ENCODE data around the gene FRMD4A. TPM values are rescaled to one million over a fixed set of nuclear protein-coding genes. Genes with fewer than 3 reads are reported as not detected.

The FRMD4A gene
- total and polyA plus RNA-seq, 8 donors = 6.9 to 25.3 (median 11.3) TPM

DNA sequence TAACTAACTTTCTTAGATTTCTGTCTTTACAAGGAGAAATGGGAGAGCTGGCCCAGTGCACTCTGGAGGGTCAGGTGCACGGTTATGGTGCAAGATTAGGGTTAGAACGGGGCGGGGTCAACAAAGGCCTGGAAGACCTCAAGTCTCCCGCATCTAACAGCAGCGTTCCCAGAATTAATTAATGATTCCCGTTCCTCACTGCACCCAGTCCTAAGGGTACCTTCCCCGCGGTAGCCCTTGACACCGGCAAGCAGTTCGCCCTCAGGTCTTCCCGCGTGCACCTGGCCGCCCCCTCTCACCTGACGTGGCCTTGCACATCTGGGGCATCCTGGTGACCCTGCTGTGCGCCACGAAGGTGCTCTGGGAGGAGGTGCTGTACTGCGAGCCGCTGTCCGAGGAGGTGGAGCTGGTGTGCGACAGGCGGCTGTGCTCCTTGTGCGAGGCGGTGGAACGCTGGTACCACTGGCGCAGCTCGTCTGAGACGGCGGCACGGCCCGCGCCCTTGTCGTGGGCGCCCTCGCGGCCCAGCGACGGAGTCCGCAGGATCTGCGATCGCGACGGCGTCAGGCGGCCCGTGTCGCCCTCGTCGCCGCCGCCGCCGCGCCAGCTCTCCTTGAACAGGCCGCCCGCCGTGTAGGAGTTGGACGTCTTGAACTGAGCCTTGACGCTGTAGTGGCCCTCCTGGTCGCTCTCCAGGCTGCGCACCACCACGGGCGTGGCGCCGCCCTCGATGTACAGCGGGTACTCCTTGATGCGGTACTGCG, 674.2 kb downstream of the FRMD4A start:
- DNase-seq = no peak
- H3K4me1 ChIP-seq = peaks cover 5 to 23% (median 12%) of the 10 kb centered on the region in 4 donors
- H3K27ac ChIP-seq = no peak overlapping the region
- intact Hi-C loops (cut with DNase I; ENCODE audit: low total_unique reads) = no loop called here
- TF ChIP-seq POLR2A (IDR thresholded peaks at IDR 0.05) (no peak), CTCF (IDR thresholded peaks at IDR 0.05) (no peak), EP300 (IDR thresholded peaks at IDR 0.05) (no peak), POLR2AphosphoS5 (IDR thresholded peaks at IDR 0.05) (no peak)
- H3K27me3 ChIP-seq = no peaks in the 10 kb centered on the region
- 90 to 94% (median 92%) methylated on average over 30 to 68 of the region's 68 CpGs for WGBS, 5 donors
- H3K9me3 ChIP-seq = no peaks in the 10 kb centered on the region
- no peak overlapping the region for H3K4me3 ChIP-seq
- peaks cover 21 to 85% (median 79%) of the 10 kb centered on the region in 4 donors for H3K36me3 ChIP-seq

GRCh38 chr10:13654846-13655245, 675.9 kb downstream of the FRMD4A start:
- TF ChIP-seq CTCF (IDR thresholded peaks at IDR 0.05) (no peak), POLR2A (IDR thresholded peaks at IDR 0.05) (no peak), EP300 (IDR thresholded peaks at IDR 0.05) (no peak), POLR2AphosphoS5 (IDR thresholded peaks at IDR 0.05) (no peak)
- no peaks in the 10 kb centered on the region for H3K9me3 ChIP-seq
- H3K36me3 ChIP-seq = peaks cover 33 to 96% (median 90%) of the 10 kb centered on the region in 4 donors
- H3K4me3 ChIP-seq = no peak overlapping the region
- no peak overlapping the region for H3K27ac ChIP-seq
- H3K4me1 ChIP-seq = peaks cover 5 to 13% (median 9%) of the 10 kb centered on the region in 4 donors
- 90 to 97% (median 93%) methylated on average over 4 of the region's 4 CpGs for WGBS, 5 donors
- DNase-seq = no peak
- no peaks in the 10 kb centered on the region for H3K27me3 ChIP-seq
- intact Hi-C loops (cut with DNase I; ENCODE audit: low total_unique reads) = no loop called here

- no peaks in the 10 kb centered on the region for H3K27me3 ChIP-seq
- TF ChIP-seq CTCF (IDR thresholded peaks at IDR 0.05) (no peak), POLR2A (IDR thresholded peaks at IDR 0.05) (no peak), EP300 (IDR thresholded peaks at IDR 0.05) (no peak), POLR2AphosphoS5 (IDR thresholded peaks at IDR 0.05) (no peak)
- no peak for DNase-seq
- intact Hi-C loops (cut with DNase I; ENCODE audit: low total_unique reads) = no loop called here
- H3K36me3 ChIP-seq = peaks cover 33 to 97% (median 93%) of the 10 kb centered on the region in 4 donors
- WGBS, 5 donors = 87 to 94% (median 89%) methylated on average over 8 of the region's 8 CpGs
- H3K9me3 ChIP-seq = no peaks in the 10 kb centered on the region
- no peak overlapping the region for H3K27ac ChIP-seq
- H3K4me1 ChIP-seq = peaks cover 2 to 7% (median 4%) of the 10 kb centered on the region in 4 donors
- no peak overlapping the region for H3K4me3 ChIP-seq
Measured at GRCh38 chr10:13654118-13654830, 676.5 kb downstream of the FRMD4A start.

DNA sequence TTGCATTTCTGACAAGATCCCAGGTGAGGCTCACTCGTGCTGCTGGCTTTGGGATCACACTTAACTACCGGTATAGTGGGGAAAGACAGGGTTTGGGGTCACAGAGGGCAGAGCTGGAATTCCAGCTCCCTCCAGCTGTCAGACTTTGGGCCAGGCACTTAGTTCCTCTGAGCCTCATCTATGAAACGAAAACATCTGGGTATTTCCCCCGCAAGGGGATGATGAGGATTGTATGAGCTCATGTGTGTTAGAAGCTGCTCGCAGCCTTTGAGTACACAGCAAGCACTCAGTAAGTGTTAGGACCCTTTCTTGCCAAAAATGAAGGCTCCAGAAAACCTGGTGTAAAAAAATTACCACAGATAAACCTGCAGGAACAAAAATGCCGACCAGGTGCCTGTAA, 677.9 kb downstream of the FRMD4A start:
- H3K4me1 ChIP-seq = no peaks in the 10 kb centered on the region
- no peak for DNase-seq
- no peaks in the 10 kb centered on the region for H3K27me3 ChIP-seq
- TF ChIP-seq POLR2AphosphoS5 (IDR thresholded peaks at IDR 0.05) (no peak), EP300 (IDR thresholded peaks at IDR 0.05) (no peak), POLR2A (IDR thresholded peaks at IDR 0.05) (no peak), CTCF (IDR thresholded peaks at IDR 0.05) (no peak)
- H3K4me3 ChIP-seq = no peak overlapping the region
- H3K36me3 ChIP-seq = peaks cover 38 to 99% (median 98%) of the 10 kb centered on the region in 4 donors
- no peak overlapping the region for H3K27ac ChIP-seq
- intact Hi-C loops (cut with DNase I; ENCODE audit: low total_unique reads) = no loop called here
- no peaks in the 10 kb centered on the region for H3K9me3 ChIP-seq
- WGBS, 5 donors = 44 to 82% (median 72%) methylated on average over 6 of the region's 6 CpGs

All from stomach (tissue), 9 donors.